ENCODE results near the gene EIPR1.
"Not testable (repeated sequence)": the region's sequence is repeated elsewhere in the genome, so short reads cannot be mapped to it uniquely, and the experiment has no call there.

EIPR1 gene

GRCh38 chr2:3289171-3289515 is 88.5 kb downstream of the EIPR1 start:
- H3K9me3 ChIP-seq = no peaks in the 10 kb centered on the region
- H3K27ac ChIP-seq = no peak overlapping the region
- H3K27me3 ChIP-seq = no peaks in the 10 kb centered on the region
- no peaks in the 10 kb centered on the region for H3K36me3 ChIP-seq
- no peaks in the 10 kb centered on the region for H3K4me1 ChIP-seq (ENCODE audit: control insufficient read depth in 1 of 2, insufficient read depth in 1 of 2, low read depth in 1 of 2, low read length in 1 of 2)
- no peak overlapping the region for H3K4me3 ChIP-seq (ENCODE audit: low read depth in 1 of 2, low read length in 1 of 2)
- no peak for TF ChIP-seq CTCF (IDR thresholded peaks at IDR 0.05)

- H3K27me3 ChIP-seq = no peaks in the 10 kb centered on the region
- no peaks in the 10 kb centered on the region for H3K9me3 ChIP-seq
- no peak overlapping the region for H3K4me3 ChIP-seq (ENCODE audit: low read depth in 1 of 2, low read length in 1 of 2)
- H3K36me3 ChIP-seq = no peaks in the 10 kb centered on the region
- no peak for TF ChIP-seq CTCF (IDR thresholded peaks at IDR 0.05)
- no peak overlapping the region for H3K27ac ChIP-seq
- no peaks in the 10 kb centered on the region for H3K4me1 ChIP-seq (ENCODE audit: control insufficient read depth in 1 of 2, insufficient read depth in 1 of 2, low read depth in 1 of 2, low read length in 1 of 2)
Measured at GRCh38 chr2:3288470-3289170, 89.0 kb downstream of the EIPR1 start.

DNA sequence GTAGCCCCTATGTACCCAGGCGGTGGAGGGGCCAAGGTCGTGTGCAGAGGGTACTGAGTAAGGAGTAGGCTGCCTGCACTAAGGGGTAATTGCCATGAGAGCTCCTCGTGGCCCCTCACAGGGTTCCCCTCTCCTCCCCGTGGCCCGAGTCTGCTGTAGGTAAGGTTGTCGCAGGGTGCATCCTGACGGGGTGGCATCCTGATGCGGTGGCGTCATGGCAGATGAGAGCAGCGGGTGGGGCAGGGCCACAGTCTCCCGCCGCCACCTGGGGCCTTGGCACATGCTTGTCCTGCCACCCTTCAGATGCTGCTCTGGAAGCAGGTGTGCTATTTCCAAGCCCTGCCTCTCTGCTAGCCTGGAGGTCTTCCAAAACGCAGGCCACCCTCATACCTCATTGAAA is 89.7 kb downstream of the EIPR1 start:
- TF ChIP-seq CTCF (IDR thresholded peaks at IDR 0.05) = no peak
- H3K27ac ChIP-seq = no peak overlapping the region
- no peaks in the 10 kb centered on the region for H3K4me1 ChIP-seq (ENCODE audit: control insufficient read depth in 1 of 2, insufficient read depth in 1 of 2, low read depth in 1 of 2, low read length in 1 of 2)
- no peaks in the 10 kb centered on the region for H3K9me3 ChIP-seq
- no peaks in the 10 kb centered on the region for H3K27me3 ChIP-seq
- H3K36me3 ChIP-seq = no peaks in the 10 kb centered on the region
- H3K4me3 ChIP-seq (ENCODE audit: low read depth in 1 of 2, low read length in 1 of 2) = no peak overlapping the region

DNA sequence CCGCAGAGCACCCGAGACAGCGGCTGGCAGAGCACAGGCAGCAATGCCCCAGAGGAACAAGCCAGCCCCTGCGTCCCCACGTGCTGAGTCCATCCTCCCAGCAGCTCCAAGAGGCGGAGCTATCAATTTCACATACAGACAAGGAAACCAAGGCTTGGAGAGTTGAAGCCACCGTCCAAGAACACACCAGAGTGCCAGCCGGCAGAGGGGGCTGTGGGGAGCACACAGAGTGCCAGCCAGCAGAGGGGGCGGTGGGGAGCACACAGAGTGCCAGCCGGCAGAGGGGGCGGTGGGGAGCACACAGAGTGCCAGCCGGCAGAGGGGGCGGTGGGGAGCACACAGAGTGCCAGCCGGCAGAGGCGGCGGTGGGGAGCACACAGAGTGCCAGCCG is 91.0 kb downstream of the EIPR1 start:
- H3K36me3 ChIP-seq; H3K27me3 ChIP-seq; H3K27ac ChIP-seq; H3K9me3 ChIP-seq; H3K4me1 ChIP-seq (ENCODE audit: control insufficient read depth in 1 of 2, insufficient read depth in 1 of 2, low read depth in 1 of 2, low read length in 1 of 2); H3K4me3 ChIP-seq (ENCODE audit: low read depth in 1 of 2, low read length in 1 of 2): not testable (repeated sequence)

GRCh38 chr2:3285901-3286645 is 91.5 kb downstream of the EIPR1 start:
- TF ChIP-seq CTCF (IDR thresholded peaks at IDR 0.05) = no peak
- Histone ChIP-seq H3K4me3 (ENCODE audit: low read depth in 1 of 2, low read length in 1 of 2) (no peak overlapping the region), H3K4me1 (ENCODE audit: control insufficient read depth in 1 of 2, insufficient read depth in 1 of 2, low read depth in 1 of 2, low read length in 1 of 2) (no peaks in the 10 kb centered on the region), H3K27ac (no peak overlapping the region), H3K27me3 (no peaks in the 10 kb centered on the region), H3K9me3 (no peaks in the 10 kb centered on the region), H3K36me3 (no peaks in the 10 kb centered on the region)
